Body of pancreas (tissue), 4 donors: ENCODE measurements around the gene ATP10D. TPM values are rescaled to one million over a fixed set of nuclear protein-coding genes. Genes with fewer than 3 reads are reported as not detected.

Experiments used
- ATAC-seq: fragments of 150-250 bp; one replicate; pipeline ENCODE4 v1.9.1; 2016
- DNase-seq, 4 donors: peaks; one replicate each; pipeline ENCODE4 v3.0.0-alpha.2; 2019
- H3K27ac ChIP-seq, 4 donors: fragments of 200-600 bp; sonication (generic); 1 replicate in 3 of 4; 2 replicates in 1 of 4; pipeline versions ENCODE4 v1.5.1 to v1.6.1; 2016 to 2019; ENCODE audit warnings: mild to moderate bottlenecking in 1 of 4, mixed read lengths in 1 of 4, moderate library complexity in 1 of 4
- H3K27me3 ChIP-seq, 2 donors: fragments of 200-600 bp; sonication (generic); one replicate each; pipeline ENCODE4 v1.6.0; 2016; ENCODE audit warnings: mild to moderate bottlenecking in 1 of 2
- H3K36me3 ChIP-seq, 2 donors: fragments of 200-600 bp; sonication (generic); replicated peaks in 1 of 2; 2 replicates each; pipeline ENCODE4 v1.5.1; 2016; ENCODE audit warnings: low read depth in 2 of 2; ENCODE audit not compliant: insufficient read depth in 1 of 2
- H3K4me1 ChIP-seq: fragments of 200-600 bp; sonication (generic); one replicate; pipeline ENCODE4 v1.6.0; 2016
- H3K4me3 ChIP-seq, 2 donors: fragments of 200-600 bp; sonication (generic); 1 replicate in 1 of 2; 2 replicates in 1 of 2; pipeline ENCODE4 v1.5.1; 2016 to 2019
- H3K9me3 ChIP-seq, 3 donors: fragments of 200-600 bp; sonication (generic); 1 replicate in 2 of 3; 2 replicates in 1 of 3; pipeline ENCODE4 v1.5.1; 2016
- POLR2A ChIP-seq, 3 donors: fragments of 450-650 bp; IDR thresholded peaks; one replicate each; pipeline ENCODE4 v1.6.1; 2016; ENCODE audit warnings: antibody characterized with exemption in 3 of 3, mild to moderate bottlenecking in 2 of 3
- WGBS, 2 donors: methylation state at CpG; one replicate each; pipeline ENCODE4 v1.1.5; 2017; 5-methylcytosine and 5-hydroxymethylcytosine counted together
- intact Hi-C: fragments of 100-400 bp; cut with DNase I; formaldehyde crosslinking; loops from one replicate; pipeline ENCODE4 v1.15.1; 2023
- total RNA-seq, 2 donors: library from RNA; depleted of rRNA; stranded (reverse); fragments of >200 nt; gene quantifications; one replicate each; pipeline ENCODE4 v1.1.0, GENCODE V29; 2016
- TF ChIP-seq, protein P1 (sequence below), 7 experiments: fragments of 450-650 bp in 4 of 7; fragments of 200-600 bp in 3 of 7; sonication (generic) in 3 of 7; IDR thresholded peaks; one replicate each; pipeline ENCODE4 v1.5.1; 2016 to 2019; ENCODE audit warnings: antibody characterized with exemption in 7 of 7

The ATP10D gene
- total RNA-seq, 2 donors from 2014 or later = 12.5 to 24.4 TPM

DNA sequence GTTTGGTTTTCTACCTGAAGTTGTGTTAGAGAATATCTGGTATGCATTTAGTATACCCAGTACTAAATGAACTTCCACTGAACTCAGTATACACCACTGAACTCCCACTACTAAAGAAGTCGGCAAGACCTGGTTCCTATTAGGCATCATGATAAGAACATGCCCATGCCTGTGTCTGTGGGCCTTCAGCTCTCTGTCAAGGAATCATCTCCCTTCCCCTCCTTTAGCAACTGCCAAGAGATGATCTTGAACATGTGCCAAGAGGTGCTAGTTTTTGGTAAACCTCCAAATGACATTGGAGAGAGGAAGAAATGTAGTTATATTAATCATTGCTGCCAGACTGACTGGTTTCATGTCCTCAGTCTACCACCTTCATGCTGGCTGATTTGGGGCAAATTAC, 113.2 kb downstream of the ATP10D start:
- TF ChIP-seq, protein P1, sequence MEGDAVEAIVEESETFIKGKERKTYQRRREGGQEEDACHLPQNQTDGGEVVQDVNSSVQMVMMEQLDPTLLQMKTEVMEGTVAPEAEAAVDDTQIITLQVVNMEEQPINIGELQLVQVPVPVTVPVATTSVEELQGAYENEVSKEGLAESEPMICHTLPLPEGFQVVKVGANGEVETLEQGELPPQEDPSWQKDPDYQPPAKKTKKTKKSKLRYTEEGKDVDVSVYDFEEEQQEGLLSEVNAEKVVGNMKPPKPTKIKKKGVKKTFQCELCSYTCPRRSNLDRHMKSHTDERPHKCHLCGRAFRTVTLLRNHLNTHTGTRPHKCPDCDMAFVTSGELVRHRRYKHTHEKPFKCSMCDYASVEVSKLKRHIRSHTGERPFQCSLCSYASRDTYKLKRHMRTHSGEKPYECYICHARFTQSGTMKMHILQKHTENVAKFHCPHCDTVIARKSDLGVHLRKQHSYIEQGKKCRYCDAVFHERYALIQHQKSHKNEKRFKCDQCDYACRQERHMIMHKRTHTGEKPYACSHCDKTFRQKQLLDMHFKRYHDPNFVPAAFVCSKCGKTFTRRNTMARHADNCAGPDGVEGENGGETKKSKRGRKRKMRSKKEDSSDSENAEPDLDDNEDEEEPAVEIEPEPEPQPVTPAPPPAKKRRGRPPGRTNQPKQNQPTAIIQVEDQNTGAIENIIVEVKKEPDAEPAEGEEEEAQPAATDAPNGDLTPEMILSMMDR (IDR thresholded peaks at IDR 0.05) = no peak
- TF ChIP-seq POLR2A (IDR thresholded peaks at IDR 0.05) = no peak
- Histone ChIP-seq H3K27ac (no peak overlapping the region), H3K27me3 (no peaks in the 10 kb centered on the region), H3K36me3 (no peaks in the 10 kb centered on the region), H3K4me1 (no peaks in the 10 kb centered on the region), H3K4me3 (no peak overlapping the region), H3K9me3 (no peaks in the 10 kb centered on the region)
- ATAC-seq = no peak
- DNase-seq = no peak
- 82 to 89% methylated on average over 1 of the region's 1 CpG for WGBS, 2 donors
- intact Hi-C loops = no loop called here

DNA sequence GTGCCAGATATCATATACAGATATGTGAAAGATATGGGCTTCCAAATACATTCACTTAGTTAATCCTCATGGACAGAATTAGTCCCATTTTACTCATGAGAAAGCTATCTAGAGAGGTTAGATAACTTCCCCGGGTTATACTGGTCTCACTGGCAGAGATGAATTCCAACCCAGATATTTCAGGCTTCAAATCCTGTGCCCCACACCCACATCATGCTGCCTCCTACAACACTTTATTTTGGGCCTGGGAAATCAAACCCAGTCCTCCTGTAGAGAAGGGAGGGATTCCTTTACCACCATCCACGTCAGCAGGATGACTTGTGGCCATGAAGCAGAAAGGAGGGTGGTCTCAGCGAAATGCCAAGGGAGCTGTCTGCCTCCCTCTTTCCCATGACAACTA, 113.8 kb downstream of the ATP10D start:
- Histone ChIP-seq H3K9me3 (no peaks in the 10 kb centered on the region), H3K27me3 (no peaks in the 10 kb centered on the region), H3K27ac (no peak overlapping the region), H3K4me1 (no peaks in the 10 kb centered on the region), H3K36me3 (no peaks in the 10 kb centered on the region), H3K4me3 (no peak overlapping the region)
- no peak for ATAC-seq
- WGBS, 2 donors = 86% methylated on average over 3 of the region's 3 CpGs
- no peak for DNase-seq
- no peak for TF ChIP-seq POLR2A (IDR thresholded peaks at IDR 0.05)
- TF ChIP-seq, protein P1 (IDR thresholded peaks at IDR 0.05) = no peak
- intact Hi-C loops = no loop called here

DNA sequence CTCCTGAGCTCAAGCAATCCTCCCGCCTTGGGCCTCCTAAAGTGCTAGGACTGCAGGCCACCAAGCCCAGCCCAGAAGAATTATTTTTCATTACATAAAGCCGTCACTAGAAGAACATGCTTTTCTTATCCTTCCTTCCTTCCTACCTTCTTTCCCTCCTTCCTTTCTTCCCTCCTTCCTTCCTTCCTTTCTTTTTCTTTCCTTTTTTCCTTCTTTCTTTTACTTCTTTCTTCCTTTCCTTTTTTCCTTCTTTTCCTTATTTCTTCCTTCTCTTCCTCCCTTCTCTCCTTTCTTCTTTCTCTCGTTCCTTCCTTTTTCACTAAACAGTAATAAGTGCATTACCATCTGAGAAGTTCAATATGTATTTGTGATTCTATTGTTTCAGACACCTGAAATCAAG, 121.4 kb downstream of the ATP10D start:
- no peaks in the 10 kb centered on the region for H3K4me1 ChIP-seq
- DNase-seq = no peak
- no peak overlapping the region for H3K27ac ChIP-seq
- no peaks in the 10 kb centered on the region for H3K9me3 ChIP-seq
- intact Hi-C loops = no loop called here
- TF ChIP-seq, protein P1 (IDR thresholded peaks at IDR 0.05) = no peak
- TF ChIP-seq POLR2A (IDR thresholded peaks at IDR 0.05) = no peak
- no peak overlapping the region for H3K4me3 ChIP-seq
- no peaks in the 10 kb centered on the region for H3K27me3 ChIP-seq
- no peak for ATAC-seq
- H3K36me3 ChIP-seq = no peaks in the 10 kb centered on the region
- WGBS, 2 donors = 82 to 84% methylated on average over 3 of the region's 3 CpGs

DNA sequence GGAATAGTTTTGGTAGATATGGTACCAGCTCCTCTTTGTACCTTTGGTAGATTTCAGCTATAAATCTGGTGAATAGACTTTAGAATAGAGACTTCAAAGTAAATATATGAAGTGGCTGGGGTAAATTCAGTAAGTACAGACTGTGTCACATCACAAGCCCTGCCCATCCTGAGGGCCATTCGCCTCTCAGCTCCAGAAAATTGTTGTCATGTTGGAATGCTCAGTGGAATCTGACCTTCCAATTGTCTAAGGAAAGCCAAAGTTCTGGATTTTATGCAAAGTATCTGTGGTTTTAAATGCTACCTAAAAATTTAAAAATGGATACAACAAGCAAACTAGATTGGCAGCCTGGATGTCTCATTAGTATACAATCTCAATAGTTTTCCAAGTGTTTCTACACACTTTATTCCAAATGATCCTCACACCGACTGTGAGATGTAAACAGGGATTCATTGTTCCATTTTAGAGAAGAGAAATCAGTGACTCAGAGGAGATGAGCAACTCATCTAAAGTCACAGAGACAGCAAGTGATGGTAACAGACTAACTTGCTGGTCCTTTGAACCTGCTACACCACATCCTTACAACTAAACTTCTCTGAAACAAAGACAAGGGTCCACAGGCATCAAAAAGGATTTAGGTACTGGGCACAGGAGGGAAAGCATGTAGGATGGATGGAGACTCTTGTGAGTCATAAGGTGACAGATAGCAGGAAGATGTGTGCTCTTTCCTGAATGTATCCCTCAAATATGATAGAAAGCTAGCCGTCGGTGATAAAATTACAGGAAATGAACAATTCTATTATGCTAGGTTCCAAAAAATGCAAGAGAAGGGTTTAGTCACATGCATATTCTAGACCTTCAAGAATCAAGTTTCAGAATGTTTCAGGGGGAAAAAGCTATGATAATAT, 127.3 kb downstream of the ATP10D start:
- H3K9me3 ChIP-seq = no peaks in the 10 kb centered on the region
- ATAC-seq (no peak), DNase-seq (no peak)
- H3K4me1 ChIP-seq = no peaks in the 10 kb centered on the region
- no peak overlapping the region for H3K4me3 ChIP-seq
- no peak overlapping the region for H3K27ac ChIP-seq
- no peak for TF ChIP-seq POLR2A (IDR thresholded peaks at IDR 0.05)
- TF ChIP-seq, protein P1 (IDR thresholded peaks at IDR 0.05) = no peak
- H3K27me3 ChIP-seq = no peaks in the 10 kb centered on the region
- intact Hi-C loops = no loop called here
- H3K36me3 ChIP-seq = no peaks in the 10 kb centered on the region
- 78 to 81% methylated on average over 4 of the region's 4 CpGs for WGBS, 2 donors

DNA sequence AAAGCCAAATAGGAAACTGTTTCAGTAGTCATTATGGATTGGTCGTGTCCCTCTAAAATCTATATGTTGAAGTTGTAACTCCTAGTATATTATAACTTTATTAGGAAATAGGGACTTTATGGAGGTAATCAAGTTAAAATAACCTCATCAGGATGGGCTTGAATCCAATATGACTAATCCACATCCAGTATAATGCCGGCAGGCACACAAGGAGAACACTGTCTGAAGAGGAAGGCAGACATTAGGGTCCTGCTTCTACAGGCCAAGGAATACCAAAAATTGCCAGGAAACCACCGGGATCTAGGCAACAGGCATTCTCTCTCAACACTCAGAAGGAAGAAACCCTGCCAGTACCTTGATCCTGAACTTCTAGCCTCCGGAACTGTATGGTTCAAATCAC, 130.3 kb downstream of the ATP10D start:
- no peak for ATAC-seq
- H3K9me3 ChIP-seq = no peaks in the 10 kb centered on the region
- TF ChIP-seq, protein P1 (IDR thresholded peaks at IDR 0.05) = no peak
- TF ChIP-seq POLR2A (IDR thresholded peaks at IDR 0.05) = no peak
- H3K27ac ChIP-seq = no peak overlapping the region
- no peaks in the 10 kb centered on the region for H3K27me3 ChIP-seq
- DNase-seq = no peak
- no peaks in the 10 kb centered on the region for H3K4me1 ChIP-seq
- no peak overlapping the region for H3K4me3 ChIP-seq
- intact Hi-C loops = no loop called here
- WGBS, 2 donors = 67 to 80% methylated on average over 4 of the region's 4 CpGs
- no peaks in the 10 kb centered on the region for H3K36me3 ChIP-seq
